GM12801 (cell line): Measurements from ENCODE around the gene PCNX1.

Experiments used
- TF ChIP-seq, protein P1 (sequence below): IDR thresholded peaks from one replicate; pipeline ENCODE4 v1.5.1; 2011; ENCODE audit warnings: control low read depth; ENCODE audit not compliant: insufficient read length; ENCODE audit errors: extremely low read depth

Gene PCNX1

DNA sequence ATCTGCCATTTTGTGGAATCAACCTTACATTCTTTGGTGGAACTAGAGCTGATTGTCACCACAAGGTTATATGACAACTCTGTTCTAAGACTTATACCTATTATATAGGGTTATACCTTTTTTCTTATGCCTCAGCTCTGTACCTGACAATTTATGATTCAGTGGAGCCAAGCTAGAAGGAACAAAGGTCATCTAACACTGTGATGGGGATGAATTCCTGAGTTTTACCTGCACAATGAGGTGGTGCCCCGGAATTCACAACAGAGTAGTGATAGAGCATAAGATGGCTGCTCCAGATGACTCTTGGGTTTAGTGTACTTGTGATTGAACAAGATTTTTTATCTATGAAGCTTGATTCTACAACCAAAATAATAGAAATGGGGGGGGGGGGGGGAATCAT, 207.3 kb downstream of the PCNX1 start:
- TF ChIP-seq, protein P1, sequence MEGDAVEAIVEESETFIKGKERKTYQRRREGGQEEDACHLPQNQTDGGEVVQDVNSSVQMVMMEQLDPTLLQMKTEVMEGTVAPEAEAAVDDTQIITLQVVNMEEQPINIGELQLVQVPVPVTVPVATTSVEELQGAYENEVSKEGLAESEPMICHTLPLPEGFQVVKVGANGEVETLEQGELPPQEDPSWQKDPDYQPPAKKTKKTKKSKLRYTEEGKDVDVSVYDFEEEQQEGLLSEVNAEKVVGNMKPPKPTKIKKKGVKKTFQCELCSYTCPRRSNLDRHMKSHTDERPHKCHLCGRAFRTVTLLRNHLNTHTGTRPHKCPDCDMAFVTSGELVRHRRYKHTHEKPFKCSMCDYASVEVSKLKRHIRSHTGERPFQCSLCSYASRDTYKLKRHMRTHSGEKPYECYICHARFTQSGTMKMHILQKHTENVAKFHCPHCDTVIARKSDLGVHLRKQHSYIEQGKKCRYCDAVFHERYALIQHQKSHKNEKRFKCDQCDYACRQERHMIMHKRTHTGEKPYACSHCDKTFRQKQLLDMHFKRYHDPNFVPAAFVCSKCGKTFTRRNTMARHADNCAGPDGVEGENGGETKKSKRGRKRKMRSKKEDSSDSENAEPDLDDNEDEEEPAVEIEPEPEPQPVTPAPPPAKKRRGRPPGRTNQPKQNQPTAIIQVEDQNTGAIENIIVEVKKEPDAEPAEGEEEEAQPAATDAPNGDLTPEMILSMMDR: no peak

DNA sequence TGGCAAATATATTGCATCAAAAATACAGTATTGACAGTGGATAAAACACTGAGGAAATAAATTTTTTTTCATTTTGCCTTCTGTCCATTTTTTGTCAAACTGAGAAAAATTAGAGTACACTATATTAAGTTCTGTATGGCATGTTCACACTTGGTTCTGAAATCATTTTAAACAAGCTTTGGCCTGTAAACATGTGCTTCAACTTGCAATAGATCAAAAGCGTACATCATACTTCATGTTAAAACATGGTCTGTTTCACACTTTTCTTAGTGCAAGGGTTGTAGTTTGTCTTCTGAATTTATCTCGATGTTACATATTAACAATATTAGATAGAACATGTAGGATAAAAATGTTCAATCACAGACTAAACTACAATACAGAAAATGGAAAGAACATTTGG, 208.0 kb downstream of the PCNX1 start:
- TF ChIP-seq, protein P1: no peak

- TF ChIP-seq, protein P1: no peak
Measured at GRCh38 chr14:71115821-71116567, 208.7 kb downstream of the PCNX1 start.

DNA sequence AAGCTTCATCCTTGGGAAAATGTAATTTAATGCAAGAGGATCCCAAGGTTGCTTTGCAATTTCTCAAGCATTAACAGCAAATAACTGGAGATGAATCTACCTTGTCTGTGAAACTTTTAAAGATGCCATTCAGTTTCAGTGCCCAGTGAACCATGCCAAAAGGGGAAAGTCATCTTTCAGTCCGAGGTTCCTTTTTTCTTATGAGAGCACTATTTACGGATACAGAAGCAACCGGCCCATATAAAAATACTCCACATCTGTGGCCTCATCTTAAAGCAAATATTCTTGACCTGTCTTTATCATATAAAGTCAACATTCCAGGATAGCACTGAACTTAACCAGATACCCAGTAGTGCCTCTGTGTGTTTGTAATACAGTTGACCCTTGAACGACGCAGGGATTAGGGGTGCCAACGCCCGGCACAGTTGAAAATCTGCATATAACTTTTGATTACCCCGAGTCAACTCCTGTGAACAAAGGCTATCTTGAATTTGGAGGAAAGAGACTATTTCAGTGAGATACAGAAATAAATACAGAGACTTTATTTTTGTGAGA, 209.4 kb downstream of the PCNX1 start:
- TF ChIP-seq, protein P1: no peak

DNA sequence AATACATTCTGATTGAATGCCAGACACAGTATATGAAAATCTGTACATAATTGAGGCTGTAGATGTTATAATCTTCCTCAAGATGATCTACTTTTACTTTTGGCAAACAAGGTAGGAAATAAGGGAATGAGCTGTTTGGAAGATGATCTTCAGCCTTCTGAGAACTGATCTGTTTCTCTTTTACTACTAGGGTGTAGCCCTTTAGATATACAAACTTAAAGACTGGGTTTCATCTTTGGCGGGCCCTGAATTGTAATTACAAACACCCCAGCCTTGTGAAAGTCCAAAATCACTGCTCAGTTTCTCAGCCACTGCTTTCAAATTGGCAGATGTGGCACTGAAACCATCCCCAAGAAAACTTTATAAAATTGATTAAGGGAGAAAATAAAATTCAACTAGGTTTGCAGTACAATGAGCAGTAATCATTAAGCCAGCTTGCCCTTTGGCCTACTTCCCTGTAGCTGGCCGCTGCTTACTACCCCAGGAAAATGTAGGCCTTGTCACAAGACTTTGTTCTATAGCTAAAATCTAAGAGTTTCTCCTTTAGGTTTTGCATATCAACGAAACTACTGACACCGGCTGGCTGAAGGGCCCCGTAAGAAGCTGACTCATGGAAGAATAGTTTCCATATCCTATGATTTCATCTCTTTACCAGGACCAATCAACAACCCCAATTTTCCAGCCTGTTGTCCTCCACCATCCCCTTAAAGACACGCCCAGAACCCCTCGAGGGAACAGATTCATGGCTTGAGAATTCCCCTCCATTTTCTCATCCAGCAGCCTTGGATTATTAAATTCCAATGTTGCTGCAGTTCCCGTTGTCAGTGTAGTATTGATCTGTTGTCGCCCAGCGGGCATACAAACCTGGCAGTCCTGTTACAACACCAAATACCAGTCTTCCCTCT, 210.8 kb downstream of the PCNX1 start:
- TF ChIP-seq, protein P1: no peak

- TF ChIP-seq, protein P1: no peak
Measured at GRCh38 chr14:71119075-71119474, 211.8 kb downstream of the PCNX1 start.

- TF ChIP-seq, protein P1: no peak
Measured at GRCh38 chr14:71119832-71120231, 212.6 kb downstream of the PCNX1 start.
